GM21786 (cell line): Measurements from ENCODE around the gene NIT1.

ENCODE experiments used
- ATAC-seq: cut with Tn5 transposase; IDR thresholded peaks from one replicate; pipeline ENCODE4 v1.9.1; 2021; ENCODE audit not compliant: unreplicated experiment

NIT1 gene

DNA sequence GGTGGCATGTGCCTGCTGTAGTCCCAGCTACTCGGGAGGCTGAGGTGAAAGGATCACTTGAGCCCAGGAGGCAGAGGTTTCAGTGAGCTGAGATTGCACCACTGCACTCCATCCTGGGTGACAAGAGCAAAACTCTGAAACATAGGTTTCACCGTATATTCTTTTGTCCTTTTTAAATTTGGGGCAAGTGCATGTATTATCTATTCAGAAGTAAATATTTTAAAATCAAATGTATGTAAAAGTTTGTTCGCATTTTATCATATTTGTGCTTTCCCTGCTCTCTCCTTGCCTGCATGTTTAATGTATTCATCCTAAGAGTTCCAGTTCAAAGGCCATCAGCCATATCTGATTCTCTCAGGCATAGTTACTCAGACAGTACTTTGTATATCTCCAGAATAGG is 27.9 kb downstream of the NIT1 start:
- ATAC-seq = no peak

DNA sequence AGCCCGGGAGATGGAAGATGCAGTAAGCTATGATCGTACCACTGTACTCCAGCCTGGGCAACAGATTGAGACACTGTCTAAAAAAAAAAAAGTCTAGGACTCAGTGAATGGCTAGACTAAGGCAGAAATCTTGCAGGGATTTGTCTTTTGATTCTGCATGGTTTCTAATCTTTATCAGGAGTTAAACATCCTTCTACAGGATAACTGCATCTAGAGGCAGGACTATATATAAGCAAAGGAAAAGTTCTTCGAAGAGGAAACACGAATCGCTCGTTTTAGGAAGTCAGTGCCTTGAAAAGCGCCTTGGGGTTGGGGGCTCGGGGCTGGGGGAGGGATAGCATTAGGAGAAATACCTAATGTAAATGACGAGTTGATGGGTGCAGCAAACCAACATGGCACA is 35.3 kb downstream of the NIT1 start:
- no peak for ATAC-seq

GRCh38 chr1:161153682-161154337 is 35.9 kb downstream of the NIT1 start, which contains the start of gene UFC1:
Gene UFC1, plus strand, starts transcription at chr1:161153978. Its CDS starts 20 bp downstream, at chr1:161153998.
- ATAC-seq = peak; percentile 88

- no peak for ATAC-seq
Measured at GRCh38 chr1:161157867-161158266, 40.0 kb downstream of the NIT1 start.

DNA sequence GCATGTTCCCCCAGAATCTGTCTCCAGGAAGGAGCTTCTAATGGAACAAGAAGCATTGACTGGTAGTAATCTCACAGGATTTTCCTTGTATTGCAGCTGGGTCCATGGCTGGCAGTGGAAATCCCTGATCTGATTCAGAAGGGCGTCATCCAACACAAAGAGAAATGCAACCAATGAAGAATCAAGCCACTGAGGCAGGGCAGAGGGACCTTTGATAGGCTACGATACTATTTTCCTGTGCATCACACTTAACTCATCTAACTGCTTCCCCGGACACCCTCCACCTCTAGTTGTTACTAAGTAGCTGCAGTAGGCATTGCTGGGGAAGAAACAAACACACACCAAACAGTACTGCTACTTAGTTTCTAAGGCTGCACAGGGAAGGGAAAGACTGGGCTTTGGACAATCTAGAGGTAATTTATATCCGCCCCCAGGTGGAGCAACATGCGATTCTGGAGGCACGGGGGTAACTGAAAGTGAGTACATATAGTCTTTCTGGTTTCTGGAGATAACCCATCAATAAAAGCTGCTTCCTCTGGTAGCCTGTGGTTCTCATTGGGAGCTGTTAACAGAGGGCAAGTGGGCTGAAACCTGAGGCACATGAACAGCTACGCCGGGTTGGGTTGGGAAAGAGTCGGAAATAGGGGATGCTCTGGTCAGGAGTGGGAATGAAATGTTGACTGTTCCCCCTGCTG is 40.6 kb downstream of the NIT1 start:
- ATAC-seq = no peak

GRCh38 chr1:161159087-161159912 is 41.4 kb downstream of the NIT1 start, which contains the start of gene USP21:
Gene USP21, plus strand, starts transcription at chr1:161159500. Its CDS starts 1,141 bp downstream, at chr1:161160641.
- peak; percentile 87 for ATAC-seq

DNA sequence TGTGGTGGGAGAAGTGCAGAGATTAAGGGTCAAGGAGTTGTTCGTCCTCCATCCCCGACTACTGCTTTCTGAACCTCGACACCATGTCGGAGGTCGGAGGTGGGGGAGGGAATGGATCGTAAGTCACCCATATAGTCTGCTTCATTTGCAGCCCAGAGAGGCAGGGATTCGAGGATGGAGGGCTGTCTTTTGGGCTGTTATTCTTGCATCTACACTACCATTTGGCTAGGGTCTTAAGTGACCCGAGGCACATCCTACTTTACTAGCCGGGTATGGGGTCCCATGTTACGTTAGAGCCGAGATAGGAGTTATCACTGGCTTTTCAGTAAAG is 42.0 kb downstream of the NIT1 start:
- no peak for ATAC-seq

- ATAC-seq = no peak
Measured at GRCh38 chr1:161160671-161161145, 42.8 kb downstream of the NIT1 start.

GRCh38 chr1:161161652-161162051 is 43.7 kb downstream of the NIT1 start:
- no peak for ATAC-seq

DNA sequence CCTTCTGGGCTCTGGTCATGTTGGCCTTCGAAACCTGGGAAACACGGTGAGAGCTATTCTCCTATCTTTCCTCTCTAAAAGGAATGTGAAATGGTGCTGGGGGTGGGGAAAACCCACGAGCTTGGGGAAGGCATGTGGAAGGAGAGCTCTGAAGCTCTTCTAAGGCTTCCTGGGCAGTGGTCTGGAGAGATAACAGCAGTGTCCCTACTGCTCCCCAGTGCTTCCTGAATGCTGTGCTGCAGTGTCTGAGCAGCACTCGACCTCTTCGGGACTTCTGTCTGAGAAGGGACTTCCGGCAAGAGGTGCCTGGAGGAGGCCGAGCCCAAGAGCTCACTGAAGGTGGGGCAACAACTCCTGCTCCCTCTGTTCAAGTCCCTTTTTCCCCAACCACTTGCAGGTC is 44.1 kb downstream of the NIT1 start:
- no peak for ATAC-seq

- no peak for ATAC-seq
Measured at GRCh38 chr1:161162806-161163205, 44.9 kb downstream of the NIT1 start.

DNA sequence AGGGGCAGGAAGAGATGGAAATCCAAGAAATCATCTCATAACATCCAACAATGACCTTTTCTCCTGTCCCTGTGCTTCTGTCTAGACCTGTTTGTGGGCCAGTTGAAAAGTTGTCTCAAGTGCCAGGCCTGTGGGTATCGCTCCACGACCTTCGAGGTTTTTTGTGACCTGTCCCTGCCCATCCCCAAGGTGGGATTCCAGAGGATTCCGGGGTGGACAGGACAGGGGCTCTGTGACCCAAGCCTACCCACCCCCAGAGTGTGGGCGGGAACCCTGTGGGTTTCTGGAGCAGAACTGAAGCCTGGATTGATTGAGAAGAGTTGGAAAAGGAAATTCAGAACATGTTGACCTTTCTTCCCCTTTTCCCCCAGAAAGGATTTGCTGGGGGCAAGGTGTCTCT is 45.9 kb downstream of the NIT1 start:
- ATAC-seq = no peak

- ATAC-seq = no peak
Measured at GRCh38 chr1:161164901-161165610, 47.2 kb downstream of the NIT1 start.

GRCh38 chr1:161165742-161166668 is 48.1 kb downstream of the NIT1 start, which contains the start of gene PPOX:
Gene PPOX, plus strand, starts transcription at chr1:161166426. Its CDS starts 422 bp downstream, at chr1:161166848.
- ATAC-seq = peak; percentile 96

DNA sequence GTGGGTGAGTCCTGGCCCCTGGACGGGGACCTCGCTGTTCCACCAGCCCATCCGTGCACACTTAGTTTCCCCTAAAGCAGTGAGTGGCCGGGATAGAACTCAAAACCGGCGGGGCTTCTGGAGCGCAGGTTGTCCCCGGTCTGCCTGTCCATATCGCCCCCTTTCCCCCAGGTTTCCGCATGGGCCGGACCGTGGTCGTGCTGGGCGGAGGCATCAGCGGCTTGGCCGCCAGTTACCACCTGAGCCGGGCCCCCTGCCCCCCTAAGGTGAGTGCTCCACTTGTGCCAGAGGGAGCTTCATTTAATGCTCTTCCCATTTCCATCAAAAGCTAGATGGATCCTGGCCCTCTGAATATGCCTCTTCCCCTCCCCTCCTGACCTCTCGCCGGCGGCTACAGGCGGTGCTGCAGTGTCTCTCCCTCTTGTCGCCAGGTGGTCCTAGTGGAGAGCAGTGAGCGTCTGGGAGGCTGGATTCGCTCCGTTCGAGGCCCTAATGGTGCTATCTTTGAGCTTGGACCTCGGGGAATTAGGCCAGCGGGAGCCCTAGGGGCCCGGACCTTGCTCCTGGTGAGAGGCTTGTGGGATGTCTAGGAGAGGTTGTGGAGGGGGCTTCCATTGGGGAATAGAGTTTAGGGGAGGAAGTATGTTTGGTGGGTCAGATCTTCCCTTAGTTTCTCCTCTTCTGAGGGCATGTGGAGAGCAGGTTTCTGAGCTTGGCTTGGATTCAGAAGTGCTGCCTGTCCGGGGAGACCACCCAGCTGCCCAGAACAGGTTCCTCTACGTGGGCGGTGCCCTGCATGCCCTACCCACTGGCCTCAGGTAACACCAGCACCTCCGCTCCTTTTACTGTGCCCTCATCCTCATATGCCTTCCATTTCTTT is 49.0 kb downstream of the NIT1 start:
- ATAC-seq = no peak

DNA sequence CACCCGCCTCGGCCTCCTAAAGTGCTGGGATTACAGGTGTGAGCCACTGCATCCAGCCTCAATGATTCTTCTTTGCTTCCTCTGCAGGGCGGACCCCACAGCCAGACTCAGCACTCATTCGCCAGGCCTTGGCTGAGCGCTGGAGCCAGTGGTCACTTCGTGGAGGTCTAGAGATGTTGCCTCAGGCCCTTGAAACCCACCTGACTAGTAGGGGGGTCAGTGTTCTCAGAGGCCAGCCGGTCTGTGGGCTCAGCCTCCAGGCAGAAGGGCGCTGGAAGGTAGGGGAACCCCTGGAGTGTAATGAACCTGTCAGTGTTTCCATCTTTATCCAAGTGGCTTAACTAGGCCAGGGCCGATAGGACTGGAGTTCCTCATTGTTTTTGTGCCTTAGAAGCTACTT is 51.0 kb downstream of the NIT1 start:
- no peak for ATAC-seq
